NK-92 (cell line): Measurements from ENCODE around the gene MRAP2.
"Not testable (repeated sequence)": the region's sequence is repeated elsewhere in the genome, so short reads cannot be mapped to it uniquely, and the experiment has no call there.

ENCODE experiments used
- DNase-seq: peaks from one replicate; lab custom pipeline; 2025; ENCODE audit not compliant: unreplicated experiment; lab: John Stamatoyannopoulos, UW

Gene MRAP2

GRCh38 chr6:84129588-84129987 lies 96.0 kb downstream of the MRAP2 start:
- not testable (repeated sequence) for DNase-seq

- DNase-seq = not testable (repeated sequence)
Measured at GRCh38 chr6:84133385-84133784, 99.8 kb downstream of the MRAP2 start.

- no peak for DNase-seq
Measured at GRCh38 chr6:84135291-84135690, 101.7 kb downstream of the MRAP2 start.

GRCh38 chr6:84136364-84137050 lies 102.9 kb downstream of the MRAP2 start:
- no peak for DNase-seq

- DNase-seq = no peak
Measured at GRCh38 chr6:84137051-84137375, 103.4 kb downstream of the MRAP2 start.

- no peak for DNase-seq
Measured at GRCh38 chr6:84137989-84138575, 104.5 kb downstream of the MRAP2 start.

GRCh38 chr6:84139311-84139710 lies 105.7 kb downstream of the MRAP2 start:
- no peak for DNase-seq
